ENCODE data around the gene CDK18. TPM values are rescaled to one million over a fixed set of nuclear protein-coding genes. Genes with fewer than 3 reads are reported as not detected.

CDK18 gene
- total RNA-seq, 1 experiment from 2014 or later: 38.5 TPM

- Mint-ChIP-seq H3K27me3 (ENCODE audit: low read depth) (peaks cover 57% of the 10 kb centered on the region), H3K4me1 (peaks cover 6 to 19% of the 10 kb centered on the region in 2 experiments), H3K9me3 (no peaks in the 10 kb centered on the region), H3K4me3 (no peak overlapping the region), H3K27ac (no peak overlapping the region), H3K36me3 (ENCODE audit: insufficient read depth in 1 of 3, low read depth in 3 of 3) (peaks cover 16 to 34% (median 23%) of the 10 kb centered on the region in 3 experiments; a peak in 6 of 7 replicates)
- Histone ChIP-seq H3K4me2 (ENCODE audit: insufficient read depth, insufficient read length, low read length) (no peak overlapping the region), H4K20me1 (ENCODE audit: control insufficient read depth, insufficient read depth, insufficient read length) (no peaks in the 10 kb centered on the region), H3K79me2 (ENCODE audit: insufficient read depth, low read length) (no peaks in the 10 kb centered on the region), H3K79me1 (ENCODE audit: insufficient read depth, low read depth, low read length, poor library complexity, severe bottlenecking) (no peaks in the 10 kb centered on the region), H3K18ac (ENCODE audit: insufficient read length, low read depth, low read length) (no peak overlapping the region), H2BK5ac (ENCODE audit: insufficient read length, low read length) (no peak overlapping the region), H2AFZ (ENCODE audit: low read length) (no peak overlapping the region), H2BK120ac (ENCODE audit: low read depth, low read length, poor library complexity, severe bottlenecking) (no peak overlapping the region), H4K91ac (ENCODE audit: insufficient read length, low read depth, low read length) (no peak overlapping the region), H4K8ac (replicated peaks; ENCODE audit: insufficient read length, low read depth, low read length) (no peak overlapping the region), H3K56ac (ENCODE audit: insufficient read length, low read depth, low read length) (no peak overlapping the region), H2BK15ac (ENCODE audit: low read depth, low read length) (no peak overlapping the region), H3K9me3 (ENCODE audit: control insufficient read depth, low read depth, low read length) (no peaks in the 10 kb centered on the region), H3K27ac (ENCODE audit: insufficient read length, low read depth, low read length) (no peak overlapping the region), H3K4ac (ENCODE audit: low read depth, low read length) (no peak overlapping the region), H3K27me3 (ENCODE audit: insufficient read depth, low read length) (no peaks in the 10 kb centered on the region; the same call in 1 of the 2 replicates), H3K14ac (ENCODE audit: insufficient read depth, low read length) (no peak overlapping the region), H2AK5ac (ENCODE audit: insufficient read length, low read length) (no peak overlapping the region), H4K5ac (ENCODE audit: insufficient read length, low read depth, low read length) (no peak overlapping the region), H2BK12ac (ENCODE audit: insufficient read length, low read depth, low read length) (no peak overlapping the region), H3K23ac (ENCODE audit: insufficient read length, low read depth, low read length) (no peak overlapping the region), H3K23me2 (ENCODE audit: insufficient read length, low read depth, low read length, poor library complexity, severe bottlenecking) (no peaks in the 10 kb centered on the region), H3T11ph (ENCODE audit: low read length) (no peak overlapping the region), H3K4me1 (ENCODE audit: insufficient read depth, low read length) (no peaks in the 10 kb centered on the region), H2BK20ac (ENCODE audit: low read depth, low read length, poor library complexity, severe bottlenecking) (no peak overlapping the region), H3K9ac (ENCODE audit: extremely low read depth, insufficient read length, low read length) (no peak overlapping the region)
- TF ChIP-seq CTCF (conservative IDR thresholded peaks at IDR 0.05): no peak
- no CpG with 5 or more reads among the region's 7 CpGs for WGBS (ENCODE audit: extremely low coverage, insufficient read length, low lambda C conversion rate)
- no peak for DNase-seq
Measured at GRCh38 chr1:205534444-205534985, 30.0 kb downstream of the CDK18 start.
